Kidney (tissue), 14 donors: Measurements from ENCODE around the gene KDM6B. TPM values are rescaled to one million over a fixed set of nuclear protein-coding genes. Genes with fewer than 3 reads are reported as not detected.

Source experiments
- DNase-seq, 5 donors: peaks; one replicate each; pipeline ENCODE4 v3.0.0-alpha.2; 2013 to 2020
- FAIRE-seq: peaks from 2 replicates; lab custom pipeline; 2012; peaks lifted over from hg19 to GRCh38; lab: Jason Lieb, UNC
- H3K27ac ChIP-seq, 2 donors: one replicate each; pipeline ENCODE4 v1.7.0; 2013; ENCODE audit warnings: low read depth in 2 of 2, low read length in 2 of 2, inconsistent platforms in 1 of 2
- H3K27me3 ChIP-seq: one replicate; pipeline ENCODE4 v1.7.1; 2013; ENCODE audit warnings: low read length, inconsistent platforms; ENCODE audit not compliant: control insufficient read depth, insufficient read depth
- H3K36me3 ChIP-seq, 3 donors: one replicate each; pipeline versions ENCODE4 v1.7.0 to v1.7.1; 2013; ENCODE audit warnings: low read length in 3 of 3, control low read depth in 1 of 3, inconsistent platforms in 1 of 3; ENCODE audit not compliant: insufficient read depth in 3 of 3, control insufficient read depth in 2 of 3
- H3K4me1 ChIP-seq, 3 donors: one replicate each; pipeline versions ENCODE4 v1.7.0 to v1.7.1; 2013; ENCODE audit warnings: low read length in 3 of 3, inconsistent platforms in 1 of 3, low read depth in 1 of 3; ENCODE audit not compliant: control insufficient read depth in 2 of 3, insufficient read depth in 2 of 3
- H3K4me3 ChIP-seq, 3 donors: one replicate each; pipeline versions ENCODE4 v1.7.0 to v1.8.1; 2013; ENCODE audit warnings: low read length in 3 of 3, control low read depth in 1 of 3, inconsistent platforms in 1 of 3
- H3K9ac ChIP-seq, 3 donors: one replicate each; pipeline versions ENCODE4 v1.7.0 to v1.7.1; 2013; ENCODE audit warnings: low read length in 3 of 3, control low read depth in 1 of 3, inconsistent platforms in 1 of 3
- H3K9me3 ChIP-seq, 3 donors: one replicate each; pipeline versions ENCODE4 v1.7.0 to v1.7.1; 2013; ENCODE audit warnings: low read length in 3 of 3, control low read depth in 1 of 3, inconsistent platforms in 1 of 3; ENCODE audit not compliant: control insufficient read depth in 2 of 3, insufficient read depth in 1 of 3
- intact Hi-C: fragments of 100-400 bp; cut with DNase I; formaldehyde crosslinking; loops from one replicate; pipeline ENCODE4 v1.11.1; 2022
- polyA plus RNA-seq: library from polyadenylated mRNA; stranded (reverse); fragments of 350-450 nt; fragmentation: Illumina TruSeq; extraction: RNeasy Lipid Tissue Mini Kit (QIAGEN cat#74804); gene quantifications from one replicate; pipeline ENCODE4 v1.2.3, GENCODE V29; 2014; ENCODE audit warnings: low read depth, low replicate concordance; ENCODE audit not compliant: insufficient read depth
- total RNA-seq: library from RNA; stranded (reverse); fragmentation: NEBNext Ultra II Directional; extraction: Animal tissue kit (Norgen Biotek cat#: 25700); gene quantifications from one replicate; pipeline ENCODE4 v1.2.1, GENCODE V29; 2021
- TF ChIP-seq, protein P1 (sequence below): IDR thresholded peaks from 3 replicates; pipeline ENCODE4 v1.5.1; 2012; ENCODE audit warnings: mild to moderate bottlenecking, moderate library complexity, borderline replicate concordance; ENCODE audit not compliant: insufficient read depth; ENCODE audit errors: extremely low read depth
- donor health status: control.
- donor health status: control.
- donor health status: control.
- donor health status: control.
- donor health status: control.
- donor health status: DM: yes; HTN: yes; CAD: no.
- donor health status: Normal renal cell carcinoma (clear cell type).

Gene KDM6B
- total and polyA plus RNA-seq, 2 donors from 2014 or later = 3.9 to 32.3 TPM

GRCh38 chr17:7840441-7840840 is 6.4 kb downstream of the KDM6B start:
- intact Hi-C loops = no loop called here
- Histone ChIP-seq H3K27ac (peak overlapping the region in 1 of 2 donors; percentile 97), H3K36me3 (peaks cover 0 to 6% (median 0%) of the 10 kb centered on the region in 3 donors), H3K27me3 (no peaks in the 10 kb centered on the region), H3K9ac (no peak overlapping the region), H3K4me3 (no peak overlapping the region), H3K9me3 (no peaks in the 10 kb centered on the region), H3K4me1 (peaks cover 7 to 42% (median 18%) of the 10 kb centered on the region in 3 donors)
- DNase-seq (no peak), FAIRE-seq (no peak)
- TF ChIP-seq, protein P1, sequence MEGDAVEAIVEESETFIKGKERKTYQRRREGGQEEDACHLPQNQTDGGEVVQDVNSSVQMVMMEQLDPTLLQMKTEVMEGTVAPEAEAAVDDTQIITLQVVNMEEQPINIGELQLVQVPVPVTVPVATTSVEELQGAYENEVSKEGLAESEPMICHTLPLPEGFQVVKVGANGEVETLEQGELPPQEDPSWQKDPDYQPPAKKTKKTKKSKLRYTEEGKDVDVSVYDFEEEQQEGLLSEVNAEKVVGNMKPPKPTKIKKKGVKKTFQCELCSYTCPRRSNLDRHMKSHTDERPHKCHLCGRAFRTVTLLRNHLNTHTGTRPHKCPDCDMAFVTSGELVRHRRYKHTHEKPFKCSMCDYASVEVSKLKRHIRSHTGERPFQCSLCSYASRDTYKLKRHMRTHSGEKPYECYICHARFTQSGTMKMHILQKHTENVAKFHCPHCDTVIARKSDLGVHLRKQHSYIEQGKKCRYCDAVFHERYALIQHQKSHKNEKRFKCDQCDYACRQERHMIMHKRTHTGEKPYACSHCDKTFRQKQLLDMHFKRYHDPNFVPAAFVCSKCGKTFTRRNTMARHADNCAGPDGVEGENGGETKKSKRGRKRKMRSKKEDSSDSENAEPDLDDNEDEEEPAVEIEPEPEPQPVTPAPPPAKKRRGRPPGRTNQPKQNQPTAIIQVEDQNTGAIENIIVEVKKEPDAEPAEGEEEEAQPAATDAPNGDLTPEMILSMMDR = no peak

DNA sequence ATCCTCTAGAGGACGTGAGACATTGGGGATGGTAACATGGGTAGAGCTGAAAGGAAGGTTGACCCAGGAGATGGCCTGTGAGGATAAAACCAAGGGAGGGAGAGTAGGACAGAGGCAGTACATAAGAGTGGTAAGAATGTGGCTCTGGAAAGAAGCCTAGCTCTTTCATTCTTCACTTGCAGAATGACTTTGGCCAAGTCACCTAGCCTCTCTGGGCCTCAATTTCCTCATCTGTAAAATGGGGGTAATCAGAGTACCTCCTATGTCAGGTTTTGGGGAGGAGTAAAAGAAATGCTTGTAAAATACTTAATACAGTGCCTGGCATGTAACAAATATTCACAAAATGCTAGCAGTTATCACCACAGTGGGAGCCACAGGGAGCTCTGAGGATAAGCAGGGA is 6.9 kb downstream of the KDM6B start:
- H3K27ac ChIP-seq = peak overlapping the region; percentile 97 to 99
- intact Hi-C loops = no loop called here

GRCh38 chr17:7841396-7841914 is 7.4 kb downstream of the KDM6B start:
- H3K9me3 ChIP-seq = no peaks in the 10 kb centered on the region
- H3K4me3 ChIP-seq = peak overlapping the region; percentile 75 to 94 (median 82)
- peaks cover 0 to 8% (median 1%) of the 10 kb centered on the region in 3 donors for H3K36me3 ChIP-seq
- H3K27ac ChIP-seq = peak overlapping the region; percentile 97 to 99
- H3K4me1 ChIP-seq = peaks cover 7 to 45% (median 21%) of the 10 kb centered on the region in 3 donors
- intact Hi-C loops = no loop called here
- H3K27me3 ChIP-seq = no peaks in the 10 kb centered on the region
- peak overlapping the region; percentile 69 to 99 (median 74) for H3K9ac ChIP-seq
- peak in 2 of 5 donors; percentile 86 to 97 for DNase-seq
- no peak for FAIRE-seq
- TF ChIP-seq, protein P1 = peak; percentile 5

More for the DNA sequence above, 6.9 kb downstream of the KDM6B start:
- FAIRE-seq (no peak), DNase-seq (no peak)
- Histone ChIP-seq H3K9ac (peak overlapping the region; percentile 21 to 99 (median 74)), H3K4me3 (peak overlapping the region; percentile 63 to 94 (median 75)), H3K4me1 (peaks cover 7 to 45% (median 21%) of the 10 kb centered on the region in 3 donors), H3K27me3 (no peaks in the 10 kb centered on the region), H3K36me3 (peaks cover 0 to 6% (median 0%) of the 10 kb centered on the region in 3 donors), H3K9me3 (no peaks in the 10 kb centered on the region)
- TF ChIP-seq, protein P1 = no peak
